Activated T-helper 17 cell treated with anti-CD3 and anti-CD28 coated beads, Interleukin-2, amount 50 U/mL, for 72 hours (primary cell): ENCODE measurements around the gene RAP1A. TPM values are rescaled to one million over a fixed set of nuclear protein-coding genes. Genes with fewer than 3 reads are reported as not detected.

ENCODE experiments used
- ATAC-seq: fragments of 150-1000 bp; cut with Tn5 transposase; replicated peaks from 2 replicates; pipeline ENCODE4 v1.10.0; 2021; ENCODE audit warnings: mild to moderate bottlenecking, moderate library complexity
- H3K27ac Mint-ChIP-seq: one replicate; pipeline ENCODE4 v1.8.0; 2022; ENCODE audit warnings: mixed read lengths
- H3K27me3 Mint-ChIP-seq: one replicate; pipeline ENCODE4 v1.8.0; 2022; ENCODE audit warnings: mixed read lengths
- H3K36me3 Mint-ChIP-seq: one replicate; pipeline ENCODE4 v1.8.0; 2022; ENCODE audit warnings: low read depth, mild to moderate bottlenecking, mixed read lengths
- H3K4me1 Mint-ChIP-seq: one replicate; pipeline ENCODE4 v1.8.0; 2022; ENCODE audit warnings: mixed read lengths
- H3K4me3 Mint-ChIP-seq: one replicate; pipeline ENCODE4 v1.8.0; 2022; ENCODE audit warnings: mild to moderate bottlenecking, mixed read lengths
- H3K9me3 Mint-ChIP-seq: one replicate; pipeline ENCODE4 v1.8.0; 2022; ENCODE audit warnings: mixed read lengths
- total RNA-seq, 2 donors: library from RNA; stranded (reverse); gene quantifications; one replicate each; pipeline ENCODE4 v1.2.3, GENCODE V29; 2022

The RAP1A gene
- total RNA-seq, 2 donors from 2014 or later, result 155 to 209 TPM

GRCh38 chr1:111719135-111719534 is 99.5 kb downstream of the RAP1A start:
- Mint-ChIP-seq H3K36me3 (peaks cover 37% of the 10 kb centered on the region), H3K4me1 (peaks cover 44% of the 10 kb centered on the region), H3K27ac (peak overlapping the region; percentile 12), H3K27me3 (no peaks in the 10 kb centered on the region), H3K9me3 (no peaks in the 10 kb centered on the region), H3K4me3 (no peak overlapping the region)
- no peak for ATAC-seq

GRCh38 chr1:111719674-111720132 is 100.1 kb downstream of the RAP1A start:
- peak overlapping the region; percentile 83 for H3K27ac Mint-ChIP-seq
- no peaks in the 10 kb centered on the region for H3K27me3 Mint-ChIP-seq
- H3K36me3 Mint-ChIP-seq, result peaks cover 37% of the 10 kb centered on the region

GRCh38 chr1:111720274-111720976 is 100.8 kb downstream of the RAP1A start:
- H3K27ac Mint-ChIP-seq, result peak overlapping the region; percentile 83
- no peak overlapping the region for H3K4me3 Mint-ChIP-seq
- peaks cover 44% of the 10 kb centered on the region for H3K4me1 Mint-ChIP-seq

More at GRCh38 chr1:111719674-111720132, 100.1 kb downstream of the RAP1A start:
- Mint-ChIP-seq H3K4me3 (no peak overlapping the region), H3K4me1 (peaks cover 44% of the 10 kb centered on the region), H3K9me3 (no peaks in the 10 kb centered on the region)
- no peak for ATAC-seq

DNA sequence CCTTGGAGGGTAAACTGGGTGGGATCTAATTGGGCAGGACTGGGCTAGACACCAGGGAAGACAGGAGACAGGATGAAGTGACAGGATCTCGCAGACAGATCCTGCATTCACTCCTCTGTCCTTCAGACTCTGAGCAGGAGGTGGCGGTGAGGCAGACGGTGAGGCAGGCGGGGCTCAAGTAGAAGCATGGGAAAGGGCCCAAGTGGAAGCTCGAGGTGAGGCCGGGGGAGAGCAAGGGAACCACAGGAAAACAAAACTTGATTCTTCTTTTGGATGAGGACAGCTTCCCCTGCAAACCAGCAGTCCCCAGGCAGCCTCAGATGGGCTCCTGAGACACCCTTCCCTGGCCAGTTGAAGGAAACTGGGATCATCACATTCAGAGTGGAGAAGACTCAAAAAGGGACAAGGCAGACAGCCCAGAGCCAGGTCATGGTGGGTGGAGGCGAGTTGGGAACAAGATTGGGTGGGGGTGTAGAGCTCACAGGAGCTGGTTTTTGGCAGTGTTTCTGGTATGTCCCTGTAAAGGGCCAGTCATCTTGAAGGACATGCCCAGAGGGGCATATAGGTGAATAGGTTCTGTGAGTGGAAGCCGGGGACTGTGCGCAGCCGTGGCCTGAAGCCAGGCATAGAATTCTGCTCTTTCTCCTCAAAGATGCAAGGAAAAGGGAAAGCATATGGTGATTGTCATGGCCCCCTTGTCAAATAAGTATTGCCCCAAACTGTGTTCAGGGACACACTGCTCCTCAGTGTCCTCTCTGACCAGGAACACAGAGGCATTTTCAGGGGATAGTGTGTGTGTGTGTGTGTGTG is 101.6 kb downstream of the RAP1A start:
- ATAC-seq, result no peak
- Mint-ChIP-seq H3K27ac (peak overlapping the region; percentile 83), H3K4me1 (peaks cover 44% of the 10 kb centered on the region), H3K36me3 (peaks cover 22% of the 10 kb centered on the region), H3K27me3 (no peaks in the 10 kb centered on the region), H3K9me3 (no peaks in the 10 kb centered on the region), H3K4me3 (no peak overlapping the region)

More at GRCh38 chr1:111720274-111720976, 100.8 kb downstream of the RAP1A start:
- Mint-ChIP-seq H3K9me3 (no peaks in the 10 kb centered on the region), H3K27me3 (no peaks in the 10 kb centered on the region), H3K36me3 (peaks cover 30% of the 10 kb centered on the region)
- ATAC-seq, result peak; percentile 25

- Mint-ChIP-seq H3K4me1 (peaks cover 39% of the 10 kb centered on the region), H3K4me3 (no peak overlapping the region), H3K27ac (peak overlapping the region; percentile 83), H3K9me3 (no peaks in the 10 kb centered on the region), H3K27me3 (no peaks in the 10 kb centered on the region), H3K36me3 (peaks cover 7% of the 10 kb centered on the region)
- ATAC-seq, result no peak
Observed at GRCh38 chr1:111723091-111723806, 103.7 kb downstream of the RAP1A start.

GRCh38 chr1:111723871-111724270 is 104.3 kb downstream of the RAP1A start:
- Mint-ChIP-seq H3K4me1 (peaks cover 34% of the 10 kb centered on the region), H3K27ac (peak overlapping the region; percentile 83), H3K36me3 (peaks cover 7% of the 10 kb centered on the region), H3K27me3 (no peaks in the 10 kb centered on the region), H3K4me3 (no peak overlapping the region), H3K9me3 (no peaks in the 10 kb centered on the region)
- ATAC-seq, result no peak

- ATAC-seq, result no peak
- Mint-ChIP-seq H3K9me3 (no peaks in the 10 kb centered on the region), H3K27ac (peak overlapping the region; percentile 51), H3K4me3 (no peak overlapping the region), H3K4me1 (peaks cover 28% of the 10 kb centered on the region), H3K36me3 (peaks cover 7% of the 10 kb centered on the region), H3K27me3 (no peaks in the 10 kb centered on the region)
Observed at GRCh38 chr1:111725192-111725591, 105.6 kb downstream of the RAP1A start.

GRCh38 chr1:111727056-111727455 is 107.5 kb downstream of the RAP1A start:
- H3K27me3 Mint-ChIP-seq, result no peaks in the 10 kb centered on the region
- no peak overlapping the region for H3K27ac Mint-ChIP-seq
- H3K36me3 Mint-ChIP-seq, result no peaks in the 10 kb centered on the region
- no peak overlapping the region for H3K4me3 Mint-ChIP-seq
- no peaks in the 10 kb centered on the region for H3K9me3 Mint-ChIP-seq
- ATAC-seq, result no peak
- H3K4me1 Mint-ChIP-seq, result peaks cover 11% of the 10 kb centered on the region

DNA sequence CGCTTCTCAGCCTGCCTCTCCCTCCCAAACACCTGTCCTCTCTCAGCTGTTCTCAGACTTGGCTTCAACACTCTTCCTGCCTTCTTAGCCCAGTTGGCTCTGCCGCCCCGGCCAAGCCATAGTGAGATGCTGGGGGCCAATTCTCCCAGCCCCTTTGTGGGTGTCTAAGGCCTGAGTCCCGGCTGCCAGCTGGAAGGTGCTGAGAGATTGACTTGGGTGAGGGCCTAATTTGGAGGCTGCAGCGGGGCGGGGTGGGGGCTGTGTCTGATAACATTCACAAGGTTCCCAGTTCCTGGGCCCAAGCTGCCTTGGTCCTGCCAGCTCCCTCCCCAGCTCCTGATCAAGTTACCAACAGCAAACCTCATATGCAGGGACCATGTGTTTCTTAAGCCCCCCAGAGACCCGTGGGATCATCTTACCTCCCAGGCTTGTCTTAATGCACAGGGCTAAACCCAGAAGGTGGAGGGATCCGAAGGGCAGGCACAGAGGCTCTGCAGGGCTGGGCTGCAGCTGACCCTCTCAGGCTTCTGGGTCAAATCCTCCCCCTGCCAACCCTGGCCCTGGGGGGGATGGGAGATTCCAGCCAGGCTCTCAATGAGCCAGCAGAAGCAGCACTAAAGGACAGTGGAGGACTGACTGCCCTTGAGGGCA is 109.8 kb downstream of the RAP1A start:
- no peaks in the 10 kb centered on the region for H3K27me3 Mint-ChIP-seq
- H3K9me3 Mint-ChIP-seq, result no peaks in the 10 kb centered on the region
- H3K27ac Mint-ChIP-seq, result no peak overlapping the region

DNA sequence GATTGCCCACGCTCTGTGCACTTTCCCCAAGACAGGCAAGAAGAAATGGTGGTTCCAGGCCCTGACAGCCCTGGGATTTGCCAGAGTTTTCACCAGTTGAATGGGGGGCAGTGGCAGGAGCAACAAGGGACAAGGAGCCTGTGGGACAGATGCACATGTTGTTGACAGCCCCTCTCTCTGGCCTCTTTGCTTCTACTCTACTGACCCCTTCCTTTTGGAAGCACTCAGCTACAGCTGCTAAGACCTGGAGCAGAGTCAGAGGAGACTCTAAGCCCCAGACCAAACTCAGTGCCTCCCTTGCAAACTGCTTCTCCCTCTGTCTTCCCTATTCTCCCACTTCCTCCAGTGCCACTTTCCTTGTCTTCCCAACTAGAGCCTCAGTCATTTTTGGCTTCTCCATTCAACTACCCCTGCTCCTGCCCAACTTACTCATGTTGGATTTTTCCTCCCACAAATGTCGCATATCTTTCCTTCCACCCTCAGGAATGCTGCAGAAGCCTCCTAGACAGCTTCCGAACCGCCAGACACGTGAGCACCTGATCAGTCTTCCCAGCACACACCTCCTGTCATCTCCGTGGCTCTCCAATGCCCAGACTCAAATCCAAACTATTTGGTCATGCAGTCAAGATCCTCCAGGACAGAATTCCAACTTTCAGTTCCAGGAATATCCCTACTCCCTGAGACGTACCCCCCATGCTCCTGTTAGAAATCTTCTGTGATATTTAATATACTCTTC is 110.5 kb downstream of the RAP1A start:
- H3K4me1 Mint-ChIP-seq, result no peaks in the 10 kb centered on the region
- no peaks in the 10 kb centered on the region for H3K36me3 Mint-ChIP-seq
- H3K9me3 Mint-ChIP-seq, result no peaks in the 10 kb centered on the region
- H3K4me3 Mint-ChIP-seq, result no peak overlapping the region
- ATAC-seq, result no peak
- H3K27ac Mint-ChIP-seq, result no peak overlapping the region
- no peaks in the 10 kb centered on the region for H3K27me3 Mint-ChIP-seq

More for the DNA sequence above, 109.8 kb downstream of the RAP1A start:
- H3K36me3 Mint-ChIP-seq, result no peaks in the 10 kb centered on the region
- no peak for ATAC-seq
- H3K4me3 Mint-ChIP-seq, result no peak overlapping the region
- no peaks in the 10 kb centered on the region for H3K4me1 Mint-ChIP-seq

DNA sequence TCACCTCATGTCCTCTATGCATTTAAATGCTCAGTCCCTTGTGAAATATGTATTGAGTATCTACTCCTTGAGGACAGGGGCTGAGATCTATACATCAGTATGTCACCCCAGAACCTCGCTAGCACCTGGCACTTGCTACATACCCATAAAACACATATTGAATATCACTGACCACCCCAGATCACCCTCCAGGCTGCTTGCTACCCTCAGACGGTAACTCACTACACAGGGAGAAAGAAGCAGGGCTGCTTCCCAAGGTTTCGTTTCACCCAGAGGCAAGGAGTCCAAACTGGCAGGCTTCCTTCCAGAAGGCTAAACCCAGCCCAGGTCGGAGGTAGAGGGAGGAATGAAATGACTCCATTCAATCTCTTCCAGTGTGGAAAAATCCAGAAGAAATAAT is 111.1 kb downstream of the RAP1A start:
- H3K36me3 Mint-ChIP-seq, result no peaks in the 10 kb centered on the region
- H3K9me3 Mint-ChIP-seq, result no peaks in the 10 kb centered on the region
- no peak overlapping the region for H3K27ac Mint-ChIP-seq
- no peak overlapping the region for H3K4me3 Mint-ChIP-seq
- no peaks in the 10 kb centered on the region for H3K27me3 Mint-ChIP-seq
- no peak for ATAC-seq
- H3K4me1 Mint-ChIP-seq, result no peaks in the 10 kb centered on the region

GRCh38 chr1:111731956-111732355 is 112.4 kb downstream of the RAP1A start:
- H3K4me1 Mint-ChIP-seq, result no peaks in the 10 kb centered on the region
- no peaks in the 10 kb centered on the region for H3K9me3 Mint-ChIP-seq
- H3K27ac Mint-ChIP-seq, result no peak overlapping the region
- no peak overlapping the region for H3K4me3 Mint-ChIP-seq
- no peak for ATAC-seq
- no peaks in the 10 kb centered on the region for H3K27me3 Mint-ChIP-seq
- H3K36me3 Mint-ChIP-seq, result no peaks in the 10 kb centered on the region

- H3K27me3 Mint-ChIP-seq, result peaks cover under 1% of the 10 kb centered on the region
- H3K9me3 Mint-ChIP-seq, result no peaks in the 10 kb centered on the region
- no peaks in the 10 kb centered on the region for H3K36me3 Mint-ChIP-seq
- no peak for ATAC-seq
- no peak overlapping the region for H3K4me3 Mint-ChIP-seq
- H3K27ac Mint-ChIP-seq, result peak overlapping the region; percentile 77
- H3K4me1 Mint-ChIP-seq, result peaks cover 1% of the 10 kb centered on the region
Observed at GRCh38 chr1:111732718-111733117, 113.1 kb downstream of the RAP1A start.
